Right lobe of liver (tissue), 4 donors: ENCODE results near the gene SLC37A1.
A peak's percentile ranks its signal among the peaks of the same experiment; 100 is the strongest.

Experiments used
- POLR2A ChIP-seq: fragments of 450-650 bp; IDR thresholded peaks from one replicate; pipeline ENCODE4 v1.6.1; 2017; ENCODE audit warnings: antibody characterized with exemption, mild to moderate bottlenecking
- TF ChIP-seq, protein P1 (sequence below), 4 donors: fragments of 200-600 bp in 3 of 4; fragments of 450-650 bp in 1 of 4; IDR thresholded peaks; one replicate each; pipeline versions ENCODE4 v1.5.1 to v1.8.0; 2016 to 2022; ENCODE audit warnings: antibody characterized with exemption in 4 of 4, mild to moderate bottlenecking in 2 of 4
- donor health status: DM: no; HTN: no; CAD: no.
- donor health status: DM: no; HTN: no; CAD: no.
- donor health status: DM: no; HTN: yes; CAD: no.

DNA sequence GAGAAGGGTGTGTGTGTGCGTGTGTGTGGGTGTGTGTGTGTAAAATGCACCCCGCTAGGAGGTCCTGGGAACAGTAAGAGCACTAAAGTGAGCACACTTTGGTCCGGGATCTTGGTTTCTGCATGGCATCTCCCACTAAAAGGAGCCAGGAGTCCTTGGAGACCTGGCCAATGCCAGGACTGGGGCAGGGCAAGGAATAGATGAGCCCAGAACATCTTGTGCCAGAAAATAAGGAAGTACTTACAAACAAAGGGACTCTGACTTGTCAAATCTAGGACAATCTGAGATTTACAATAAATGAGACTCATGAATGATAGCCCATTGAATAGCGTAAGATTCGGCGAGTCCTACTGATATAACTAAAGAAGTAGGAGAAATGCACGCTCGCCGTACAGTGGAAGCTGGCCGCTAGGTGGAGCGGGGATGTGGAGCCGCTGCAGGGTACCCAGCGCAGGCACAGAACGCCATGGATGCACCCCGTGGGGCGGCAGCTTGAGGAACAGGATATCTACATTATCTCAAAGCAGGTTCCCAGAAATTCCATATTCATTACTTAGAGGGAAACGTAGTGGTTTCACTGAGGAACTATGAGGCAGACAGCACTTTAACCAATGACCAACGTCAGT lies 7.1 kb downstream of the SLC37A1 start:
- TF ChIP-seq, protein P1, sequence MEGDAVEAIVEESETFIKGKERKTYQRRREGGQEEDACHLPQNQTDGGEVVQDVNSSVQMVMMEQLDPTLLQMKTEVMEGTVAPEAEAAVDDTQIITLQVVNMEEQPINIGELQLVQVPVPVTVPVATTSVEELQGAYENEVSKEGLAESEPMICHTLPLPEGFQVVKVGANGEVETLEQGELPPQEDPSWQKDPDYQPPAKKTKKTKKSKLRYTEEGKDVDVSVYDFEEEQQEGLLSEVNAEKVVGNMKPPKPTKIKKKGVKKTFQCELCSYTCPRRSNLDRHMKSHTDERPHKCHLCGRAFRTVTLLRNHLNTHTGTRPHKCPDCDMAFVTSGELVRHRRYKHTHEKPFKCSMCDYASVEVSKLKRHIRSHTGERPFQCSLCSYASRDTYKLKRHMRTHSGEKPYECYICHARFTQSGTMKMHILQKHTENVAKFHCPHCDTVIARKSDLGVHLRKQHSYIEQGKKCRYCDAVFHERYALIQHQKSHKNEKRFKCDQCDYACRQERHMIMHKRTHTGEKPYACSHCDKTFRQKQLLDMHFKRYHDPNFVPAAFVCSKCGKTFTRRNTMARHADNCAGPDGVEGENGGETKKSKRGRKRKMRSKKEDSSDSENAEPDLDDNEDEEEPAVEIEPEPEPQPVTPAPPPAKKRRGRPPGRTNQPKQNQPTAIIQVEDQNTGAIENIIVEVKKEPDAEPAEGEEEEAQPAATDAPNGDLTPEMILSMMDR (IDR thresholded peaks at IDR 0.05): peak in 1 of 4 donors; percentile 25
- TF ChIP-seq POLR2A: no peak
